Astrocyte (in vitro differentiated cells and primary cell): Measurements from ENCODE around the gene LRGUK. TPM values are rescaled to one million over a fixed set of nuclear protein-coding genes. Genes with fewer than 3 reads are reported as not detected.

Experiments used
- DNase-seq: peaks from one replicate; pipeline ENCODE4 v3.0.0-alpha.2; 2010; ENCODE audit warnings: low read depth
- FAIRE-seq: peaks from 2 replicates; lab custom pipeline; 2011; peaks lifted over from hg19 to GRCh38; lab: Jason Lieb, UNC
- H2AFZ ChIP-seq: 2 replicates; pipeline ENCODE4 v1.6.0; 2012; ENCODE audit warnings: low read depth, low read length, inconsistent platforms
- H3K27ac ChIP-seq: 2 replicates; pipeline ENCODE4 v1.5.1; 2011; ENCODE audit warnings: low read depth, low read length, inconsistent platforms
- H3K27me3 ChIP-seq: 2 replicates; pipeline ENCODE4 v1.6.0; 2011; ENCODE audit warnings: low read length, inconsistent platforms; ENCODE audit not compliant: insufficient read depth
- H3K36me3 ChIP-seq: 2 replicates; pipeline ENCODE4 v1.5.1; 2011; ENCODE audit warnings: low read length, inconsistent platforms; ENCODE audit not compliant: insufficient read depth
- H3K4me1 ChIP-seq: 2 replicates; pipeline ENCODE4 v1.5.1; 2011; ENCODE audit warnings: low read length, inconsistent platforms; ENCODE audit not compliant: insufficient read depth
- H3K4me2 ChIP-seq: 2 replicates; pipeline ENCODE4 v1.6.0; 2012; ENCODE audit warnings: low read length, inconsistent platforms
- H3K4me3 ChIP-seq: 2 replicates; pipeline ENCODE4 v1.5.1; 2011; ENCODE audit warnings: low read depth, mild to moderate bottlenecking, low read length, inconsistent platforms; ENCODE audit not compliant: insufficient read depth
- H3K79me2 ChIP-seq: 2 replicates; pipeline ENCODE4 v1.6.0; 2012; ENCODE audit warnings: mild to moderate bottlenecking, low read length, inconsistent platforms; ENCODE audit not compliant: insufficient read depth
- H3K9ac ChIP-seq: 2 replicates; pipeline ENCODE4 v1.6.0; 2012; ENCODE audit warnings: mild to moderate bottlenecking, low read length, inconsistent platforms
- H3K9me3 ChIP-seq: 2 replicates; pipeline ENCODE4 v1.5.1; 2012; ENCODE audit warnings: low read depth, mild to moderate bottlenecking, low read length, inconsistent platforms; ENCODE audit not compliant: insufficient read depth
- H4K20me1 ChIP-seq: 2 replicates; pipeline ENCODE4 v1.6.0; 2012; ENCODE audit warnings: low read length, inconsistent platforms; ENCODE audit not compliant: insufficient read depth
- H3K27ac Mint-ChIP-seq: one replicate; pipeline ENCODE4 v1.8.0; 2021; ENCODE audit warnings: mild to moderate bottlenecking, mixed read lengths; ENCODE audit not compliant: unreplicated experiment
- H3K27me3 Mint-ChIP-seq: one replicate; pipeline ENCODE4 v1.8.0; 2021; ENCODE audit warnings: low read depth, mixed read lengths; ENCODE audit not compliant: unreplicated experiment
- H3K36me3 Mint-ChIP-seq: one replicate; pipeline ENCODE4 v1.8.0; 2021; ENCODE audit warnings: low read depth, mixed read lengths; ENCODE audit not compliant: unreplicated experiment
- H3K4me1 Mint-ChIP-seq: one replicate; pipeline ENCODE4 v1.8.0; 2021; ENCODE audit warnings: low read depth, mixed read lengths; ENCODE audit not compliant: unreplicated experiment
- H3K4me3 Mint-ChIP-seq: one replicate; pipeline ENCODE4 v1.8.0; 2021; ENCODE audit warnings: mild to moderate bottlenecking, moderate library complexity, mixed read lengths; ENCODE audit not compliant: unreplicated experiment
- H3K9me3 Mint-ChIP-seq: one replicate; pipeline ENCODE4 v1.8.0; 2021; ENCODE audit warnings: mild to moderate bottlenecking, mixed read lengths; ENCODE audit not compliant: unreplicated experiment
- EZH2 ChIP-seq: IDR thresholded peaks from 2 replicates; pipeline ENCODE4 v1.6.1; 2012; ENCODE audit warnings: mild to moderate bottlenecking, low read length, inconsistent platforms; ENCODE audit not compliant: insufficient read depth
- total RNA-seq: library from RNA; stranded (reverse); gene quantifications from 2 replicates; pipeline ENCODE4 v1.2.1, GENCODE V29; 2021
- TF ChIP-seq, protein P1 (sequence below): IDR thresholded peaks from 2 replicates; pipeline ENCODE4 v1.5.1; 2011; ENCODE audit warnings: low read depth, mild to moderate bottlenecking, inconsistent platforms, low read length, moderate library complexity; ENCODE audit not compliant: insufficient read depth

LRGUK gene
- total RNA-seq, 1 donor from 2014 or later: 0.64 TPM

GRCh38 chr7:134113655-134114054, 13.5 kb upstream of the LRGUK start:
- no peaks in the 10 kb centered on the region for H3K79me2 ChIP-seq
- H3K27ac ChIP-seq: no peak overlapping the region
- no peaks in the 10 kb centered on the region for H3K36me3 ChIP-seq
- H3K36me3 Mint-ChIP-seq: no peaks in the 10 kb centered on the region
- no peaks in the 10 kb centered on the region for H3K4me1 Mint-ChIP-seq
- no peak overlapping the region for H3K27ac Mint-ChIP-seq
- no peak for FAIRE-seq
- no peak overlapping the region for H3K9ac ChIP-seq
- no peak overlapping the region for H3K4me3 ChIP-seq
- H3K9me3 Mint-ChIP-seq: peaks cover 2% of the 10 kb centered on the region
- H2AFZ ChIP-seq: no peak overlapping the region
- no peak for TF ChIP-seq EZH2
- TF ChIP-seq, protein P1, sequence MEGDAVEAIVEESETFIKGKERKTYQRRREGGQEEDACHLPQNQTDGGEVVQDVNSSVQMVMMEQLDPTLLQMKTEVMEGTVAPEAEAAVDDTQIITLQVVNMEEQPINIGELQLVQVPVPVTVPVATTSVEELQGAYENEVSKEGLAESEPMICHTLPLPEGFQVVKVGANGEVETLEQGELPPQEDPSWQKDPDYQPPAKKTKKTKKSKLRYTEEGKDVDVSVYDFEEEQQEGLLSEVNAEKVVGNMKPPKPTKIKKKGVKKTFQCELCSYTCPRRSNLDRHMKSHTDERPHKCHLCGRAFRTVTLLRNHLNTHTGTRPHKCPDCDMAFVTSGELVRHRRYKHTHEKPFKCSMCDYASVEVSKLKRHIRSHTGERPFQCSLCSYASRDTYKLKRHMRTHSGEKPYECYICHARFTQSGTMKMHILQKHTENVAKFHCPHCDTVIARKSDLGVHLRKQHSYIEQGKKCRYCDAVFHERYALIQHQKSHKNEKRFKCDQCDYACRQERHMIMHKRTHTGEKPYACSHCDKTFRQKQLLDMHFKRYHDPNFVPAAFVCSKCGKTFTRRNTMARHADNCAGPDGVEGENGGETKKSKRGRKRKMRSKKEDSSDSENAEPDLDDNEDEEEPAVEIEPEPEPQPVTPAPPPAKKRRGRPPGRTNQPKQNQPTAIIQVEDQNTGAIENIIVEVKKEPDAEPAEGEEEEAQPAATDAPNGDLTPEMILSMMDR: no peak
- no peak overlapping the region for H3K4me2 ChIP-seq
- H3K4me3 Mint-ChIP-seq: no peak overlapping the region
- H3K27me3 ChIP-seq: no peaks in the 10 kb centered on the region
- H3K9me3 ChIP-seq: no peaks in the 10 kb centered on the region
- no peaks in the 10 kb centered on the region for H3K27me3 Mint-ChIP-seq
- H3K4me1 ChIP-seq: no peaks in the 10 kb centered on the region
- no peaks in the 10 kb centered on the region for H4K20me1 ChIP-seq
- no peak for DNase-seq

DNA sequence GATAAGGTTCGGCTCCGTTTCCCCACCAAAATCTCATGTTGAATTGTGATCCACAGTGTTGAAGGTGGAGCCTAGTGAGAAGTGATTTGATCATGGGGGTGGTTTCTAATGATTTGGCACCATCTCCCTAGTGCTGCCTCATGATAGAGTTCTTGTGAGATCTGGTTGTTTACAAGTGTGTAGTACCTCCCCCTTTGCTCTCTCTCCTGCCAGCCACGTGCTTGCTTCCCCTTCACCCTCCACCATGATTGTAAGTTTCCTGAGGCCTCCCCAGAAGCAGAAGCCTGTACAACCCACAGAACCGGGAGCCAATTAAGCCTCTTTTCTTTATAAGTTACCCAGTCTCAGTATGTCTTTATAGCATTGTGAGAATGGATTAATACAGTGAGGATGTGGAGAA, 12.1 kb upstream of the LRGUK start:
- H3K27ac Mint-ChIP-seq: no peak overlapping the region
- no peaks in the 10 kb centered on the region for H3K4me1 Mint-ChIP-seq
- no peak overlapping the region for H3K4me2 ChIP-seq
- TF ChIP-seq, protein P1: no peak
- TF ChIP-seq EZH2: no peak
- no peaks in the 10 kb centered on the region for H3K79me2 ChIP-seq
- H2AFZ ChIP-seq: no peak overlapping the region
- no peaks in the 10 kb centered on the region for H3K4me1 ChIP-seq
- H3K4me3 Mint-ChIP-seq: no peak overlapping the region
- H3K27me3 Mint-ChIP-seq: no peaks in the 10 kb centered on the region
- no peak for DNase-seq
- H3K27ac ChIP-seq: no peak overlapping the region
- no peaks in the 10 kb centered on the region for H3K27me3 ChIP-seq
- no peak for FAIRE-seq
- peaks cover 2% of the 10 kb centered on the region for H3K9me3 Mint-ChIP-seq
- H3K9ac ChIP-seq: no peak overlapping the region
- H3K36me3 ChIP-seq: no peaks in the 10 kb centered on the region
- no peaks in the 10 kb centered on the region for H4K20me1 ChIP-seq
- no peaks in the 10 kb centered on the region for H3K9me3 ChIP-seq
- no peaks in the 10 kb centered on the region for H3K36me3 Mint-ChIP-seq
- no peak overlapping the region for H3K4me3 ChIP-seq

GRCh38 chr7:134120405-134120804, 6.7 kb upstream of the LRGUK start:
- no peak overlapping the region for H2AFZ ChIP-seq
- H4K20me1 ChIP-seq: no peaks in the 10 kb centered on the region
- Mint-ChIP-seq H3K4me1 (no peaks in the 10 kb centered on the region), H3K9me3 (no peaks in the 10 kb centered on the region), H3K27me3 (peaks cover 3% of the 10 kb centered on the region), H3K27ac (no peak overlapping the region), H3K4me3 (no peak overlapping the region), H3K36me3 (no peaks in the 10 kb centered on the region)
- no peaks in the 10 kb centered on the region for H3K79me2 ChIP-seq
- no peak overlapping the region for H3K9ac ChIP-seq
- no peak for DNase-seq
- FAIRE-seq: no peak
- no peak for TF ChIP-seq EZH2
- TF ChIP-seq, protein P1: no peak
- H3K9me3 ChIP-seq: no peaks in the 10 kb centered on the region
- no peaks in the 10 kb centered on the region for H3K36me3 ChIP-seq
- no peaks in the 10 kb centered on the region for H3K27me3 ChIP-seq
- no peaks in the 10 kb centered on the region for H3K4me1 ChIP-seq
- no peak overlapping the region for H3K4me3 ChIP-seq
- no peak overlapping the region for H3K4me2 ChIP-seq
- H3K27ac ChIP-seq: no peak overlapping the region
